Stimulated activated CD8-positive, alpha-beta memory T cell treated with anti-CD3 and anti-CD28 coated beads, Interleukin-7, amount 100 ng/mL, for 24 hours (primary cell): ENCODE results near the gene NBPF26.
"Not testable (repeated sequence)": the region's sequence is repeated elsewhere in the genome, so short reads cannot be mapped to it uniquely, and the experiment has no call there.

Source experiments
- DNase-seq: peaks from one replicate; pipeline ENCODE4 v3.0.0-alpha.2; 2020; ENCODE audit warnings: low read depth

NBPF26 gene

DNA sequence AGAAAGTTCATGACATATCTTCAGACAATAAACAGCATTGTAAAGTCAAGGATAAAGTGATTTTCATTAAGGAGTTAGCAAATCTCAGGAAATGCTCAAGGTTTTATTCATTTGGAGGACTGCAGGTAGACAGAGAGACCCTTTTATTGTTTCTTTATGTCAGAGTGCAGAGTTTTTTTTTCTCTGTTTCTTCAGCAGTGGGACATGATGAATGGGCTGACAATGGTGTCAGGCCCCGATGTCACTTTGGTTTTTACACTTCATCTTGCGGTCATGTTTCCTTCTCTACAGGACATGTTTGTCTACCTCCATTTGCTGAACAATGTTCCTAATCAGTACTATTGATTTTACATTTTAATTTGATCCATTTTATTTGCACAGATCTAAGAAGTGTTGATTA is 134.4 kb downstream of the NBPF26 start:
- DNase-seq = not testable (repeated sequence)

DNA sequence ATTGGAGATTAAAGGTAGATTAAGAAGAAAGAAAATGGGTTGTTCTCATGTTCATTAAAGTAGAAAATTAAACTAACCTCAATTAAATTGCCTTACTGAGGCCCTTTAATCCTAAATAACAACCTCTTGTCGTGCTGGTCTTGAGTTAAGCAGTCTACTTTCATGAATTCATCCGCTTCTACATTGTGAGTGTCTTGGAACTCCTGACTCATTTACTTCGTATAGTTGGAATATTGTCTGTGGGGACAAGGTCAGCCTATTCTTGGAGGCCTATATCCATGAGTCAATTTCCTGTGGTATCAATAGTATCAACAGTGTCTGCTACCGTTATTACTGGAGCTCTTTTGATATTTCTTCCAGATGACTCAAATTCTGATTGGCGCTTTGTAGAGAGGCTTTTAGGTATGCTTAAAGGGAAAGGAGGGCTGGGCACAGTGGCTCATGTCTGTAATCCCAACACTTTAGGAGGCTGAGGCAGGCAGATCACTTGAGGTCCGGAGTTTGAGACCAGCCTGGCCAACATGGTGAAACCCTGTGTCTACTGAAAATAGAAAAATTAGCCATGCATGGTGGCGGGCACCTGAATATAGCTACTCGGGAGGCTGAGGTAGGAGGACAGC is 136.0 kb downstream of the NBPF26 start:
- not testable (repeated sequence) for DNase-seq

DNA sequence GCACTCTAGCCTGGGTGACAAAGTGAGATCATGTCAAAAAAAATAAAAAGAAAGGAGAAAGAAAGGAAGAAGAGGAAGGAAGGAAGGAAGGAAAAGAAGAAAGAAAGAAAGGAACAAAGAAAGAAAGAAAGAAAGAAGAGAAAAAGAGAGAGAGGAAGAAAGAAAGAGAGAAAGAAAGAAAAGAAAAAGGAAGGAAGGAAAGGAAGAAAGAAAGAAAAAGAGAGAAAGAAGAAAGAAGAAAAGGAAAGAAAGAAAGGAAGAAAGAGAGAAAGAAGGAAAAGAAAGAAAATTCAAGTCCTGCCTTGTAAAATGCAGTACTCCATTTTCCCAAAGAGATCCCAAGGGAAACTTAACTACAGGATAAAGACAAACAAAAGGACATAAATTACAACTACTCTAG is 154.5 kb downstream of the NBPF26 start:
- DNase-seq = not testable (repeated sequence)

DNA sequence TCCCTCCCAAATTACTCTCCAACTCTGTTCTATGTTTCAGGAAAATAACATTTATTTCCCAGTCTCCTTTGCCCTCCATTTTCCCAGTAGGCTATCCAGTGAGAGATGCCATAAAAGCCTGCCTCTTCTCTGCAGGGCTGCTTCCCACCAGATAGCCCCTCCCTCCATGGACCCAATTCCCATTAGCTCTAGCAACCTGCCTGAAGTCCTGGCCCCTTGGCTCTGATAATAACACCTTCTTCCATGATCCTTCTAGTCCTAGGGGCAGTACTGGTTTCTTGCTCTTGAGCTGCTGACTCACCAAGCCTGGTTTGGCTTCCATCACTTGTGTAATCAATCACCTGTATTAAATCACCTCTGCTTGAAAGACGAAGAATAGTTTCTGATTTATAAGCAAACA is 156.3 kb downstream of the NBPF26 start:
- not testable (repeated sequence) for DNase-seq

DNA sequence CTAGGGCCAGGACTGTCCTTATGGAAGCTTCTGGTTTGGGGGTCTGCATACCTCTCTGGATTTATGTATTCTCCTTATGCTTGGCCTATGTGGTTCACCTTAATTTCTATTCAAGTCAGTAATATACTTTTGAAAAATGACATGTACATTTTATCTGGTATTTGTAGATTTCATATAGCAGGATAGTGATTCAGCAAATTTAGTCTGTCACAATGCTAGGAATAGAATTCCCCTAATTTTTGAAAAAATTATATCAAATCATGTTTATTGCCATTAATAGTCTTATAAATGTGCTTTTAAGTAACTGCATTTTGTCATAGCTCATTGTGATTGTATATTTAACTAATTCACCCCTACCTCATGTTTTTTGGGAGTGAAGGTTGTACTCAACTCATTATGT is 158.2 kb downstream of the NBPF26 start:
- not testable (repeated sequence) for DNase-seq
